A549 treated with Hydrocortisone at 1 μM for 4 hours (cell line): Measurements from ENCODE around the gene SEMA3A. TPM values are rescaled to one million over a fixed set of nuclear protein-coding genes. Genes with fewer than 3 reads are reported as not detected.

Experiments used
- total RNA-seq: library from RNA; stranded (reverse); fragments of 200-300 nt; extraction: Qiagen RNA extraction; gene quantifications from 5 replicates; pipeline ENCODE4 v1.2.3, GENCODE V29; 2022

Gene SEMA3A
- total RNA-seq = 3.9 to 6.8 TPM (median 4.5 TPM) in 5 replicates

DNA sequence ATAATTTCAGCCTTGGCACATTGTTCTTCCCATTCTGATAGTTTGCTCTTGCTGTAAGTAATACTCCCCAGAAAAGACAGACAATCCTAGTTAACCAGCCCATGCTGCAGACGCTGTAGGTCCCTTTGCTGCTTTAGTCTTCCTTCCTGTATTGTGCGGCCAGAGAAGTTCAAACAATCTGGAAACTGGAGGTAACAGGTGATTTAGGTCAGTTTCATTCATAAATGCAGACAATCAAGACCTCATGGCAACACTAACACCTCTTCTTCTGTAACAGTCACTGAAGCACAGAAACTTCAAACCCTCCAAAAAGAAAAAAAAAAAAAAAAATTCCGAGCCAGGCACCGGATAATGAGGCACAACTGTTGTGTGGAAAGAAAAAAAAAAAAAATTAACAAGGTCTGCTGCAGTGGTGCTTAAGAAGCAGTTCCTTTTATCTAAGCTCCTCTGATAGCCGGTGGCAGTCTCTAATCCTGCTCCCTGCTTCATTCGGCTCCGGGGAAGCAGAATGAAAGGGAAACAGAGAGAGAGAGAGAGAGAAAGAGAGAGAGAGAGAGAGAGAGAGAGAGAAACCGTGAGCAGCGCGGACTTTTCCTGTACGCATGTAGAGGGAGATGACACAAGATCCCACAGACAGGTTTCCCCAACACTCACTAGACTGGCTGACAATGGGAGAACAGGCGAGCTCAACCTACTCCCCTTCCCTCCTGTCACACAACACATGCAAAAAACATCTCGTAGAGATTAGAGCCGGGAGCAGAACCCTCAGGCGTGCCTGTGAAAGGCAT lies at the start of gene SEMA3A:
Gene SEMA3A (minus strand): TSS at position 306 of the 788 bp plus-strand sequence. CDS start 203 bp downstream, at position 103.

